Transverse colon (tissue), 3 donors: Measurements from ENCODE around the gene CIPC.

Experiments used
- CTCF ChIP-seq, 5 experiments: fragments of 200-600 bp in 3 of 5; fragments of 450-650 bp in 2 of 5; sonication (generic) in 3 of 5; IDR thresholded peaks; 1 replicate in 2 of 5; 2 replicates in 3 of 5; pipeline ENCODE4 v1.5.1; 2016 to 2017; ENCODE audit warnings: antibody characterized with exemption in 5 of 5, inconsistent platforms in 3 of 5, mild to moderate bottlenecking in 2 of 5, moderate library complexity in 1 of 5
- POLR2A ChIP-seq: fragments of 450-650 bp; IDR thresholded peaks from one replicate; pipeline ENCODE4 v1.6.1; 2016; ENCODE audit warnings: antibody characterized with exemption, mild to moderate bottlenecking, moderate library complexity

- TF ChIP-seq CTCF (IDR thresholded peaks at IDR 0.05): peak in 1 of 5 experiments; percentile 18
- no peak for TF ChIP-seq POLR2A
Measured at GRCh38 chr14:77088219-77088618, 9.8 kb upstream of the CIPC start.
